ENCODE data around the gene CSRNP3. TPM values are rescaled to one million over a fixed set of nuclear protein-coding genes. Genes with fewer than 3 reads are reported as not detected.

Gene CSRNP3
- total RNA-seq, 1 experiment from 2014 or later, result not detected

GRCh38 chr2:165544897-165545296 is 75.4 kb downstream of the CSRNP3 start:
- no peak for DNase-seq (ENCODE audit: low read depth)

- DNase-seq (ENCODE audit: low read depth), result no peak
These were observed 78.4 kb downstream of the CSRNP3 start for GRCh38 chr2:165547900-165548299.

- DNase-seq (ENCODE audit: low read depth), result no peak
These were observed 80.1 kb downstream of the CSRNP3 start for GRCh38 chr2:165549619-165550018.

- DNase-seq (ENCODE audit: low read depth), result no peak
These were observed 89.3 kb downstream of the CSRNP3 start for GRCh38 chr2:165558832-165559231.

- no peak for DNase-seq (ENCODE audit: low read depth)
These were observed 91.0 kb downstream of the CSRNP3 start for GRCh38 chr2:165560377-165560988.

- DNase-seq (ENCODE audit: low read depth), result no peak
These were observed 92.0 kb downstream of the CSRNP3 start for GRCh38 chr2:165561516-165561915.

- no peak for DNase-seq (ENCODE audit: low read depth)
These were observed 92.7 kb downstream of the CSRNP3 start for GRCh38 chr2:165562233-165562632.

- DNase-seq (ENCODE audit: low read depth), result no peak
These were observed 94.1 kb downstream of the CSRNP3 start for GRCh38 chr2:165563468-165564225.

GRCh38 chr2:165566008-165566407 is 96.5 kb downstream of the CSRNP3 start:
- DNase-seq (ENCODE audit: low read depth), result no peak

GRCh38 chr2:165567273-165567672 is 97.8 kb downstream of the CSRNP3 start:
- no peak for DNase-seq (ENCODE audit: low read depth)

GRCh38 chr2:165568361-165568760 is 98.9 kb downstream of the CSRNP3 start:
- DNase-seq (ENCODE audit: low read depth), result no peak

GRCh38 chr2:165571477-165571876 is 102.0 kb downstream of the CSRNP3 start:
- no peak for DNase-seq (ENCODE audit: low read depth)

GRCh38 chr2:165572151-165572550 is 102.7 kb downstream of the CSRNP3 start:
- no peak for DNase-seq (ENCODE audit: low read depth)

- DNase-seq (ENCODE audit: low read depth), result no peak
These were observed 104.3 kb downstream of the CSRNP3 start for GRCh38 chr2:165573534-165574461.

GRCh38 chr2:165575044-165575615 is 105.6 kb downstream of the CSRNP3 start:
- DNase-seq (ENCODE audit: low read depth), result no peak

- DNase-seq (ENCODE audit: low read depth), result no peak
These were observed 107.1 kb downstream of the CSRNP3 start for GRCh38 chr2:165576409-165577154.

- DNase-seq (ENCODE audit: low read depth), result no peak
These were observed 112.9 kb downstream of the CSRNP3 start for GRCh38 chr2:165582409-165582808.

GRCh38 chr2:165582863-165583506 is 113.5 kb downstream of the CSRNP3 start:
- no peak for DNase-seq (ENCODE audit: low read depth)

- no peak for DNase-seq (ENCODE audit: low read depth)
These were observed 114.7 kb downstream of the CSRNP3 start for GRCh38 chr2:165584126-165584654.

- DNase-seq (ENCODE audit: low read depth), result no peak
These were observed 116.5 kb downstream of the CSRNP3 start for GRCh38 chr2:165586019-165586418.
